Body of pancreas (tissue), 4 donors: Measurements from ENCODE around the gene EPB41L5. TPM values are rescaled to one million over a fixed set of nuclear protein-coding genes. Genes with fewer than 3 reads are reported as not detected.
"Not testable (repeated sequence)": the region's sequence is repeated elsewhere in the genome, so short reads cannot be mapped to it uniquely, and the experiment has no call there.

Source experiments
- ATAC-seq: fragments of 150-250 bp; one replicate; pipeline ENCODE4 v1.9.1; 2016
- DNase-seq, 4 donors: peaks; one replicate each; pipeline ENCODE4 v3.0.0-alpha.2; 2019
- H3K27ac ChIP-seq, 4 donors: fragments of 200-600 bp; sonication (generic); 1 replicate in 3 of 4; 2 replicates in 1 of 4; pipeline versions ENCODE4 v1.5.1 to v1.6.1; 2016 to 2019; ENCODE audit warnings: mild to moderate bottlenecking in 1 of 4, mixed read lengths in 1 of 4, moderate library complexity in 1 of 4
- H3K27me3 ChIP-seq, 2 donors: fragments of 200-600 bp; sonication (generic); one replicate each; pipeline ENCODE4 v1.6.0; 2016; ENCODE audit warnings: mild to moderate bottlenecking in 1 of 2
- H3K36me3 ChIP-seq, 2 donors: fragments of 200-600 bp; sonication (generic); replicated peaks in 1 of 2; 2 replicates each; pipeline ENCODE4 v1.5.1; 2016; ENCODE audit warnings: low read depth in 2 of 2; ENCODE audit not compliant: insufficient read depth in 1 of 2
- H3K4me1 ChIP-seq: fragments of 200-600 bp; sonication (generic); one replicate; pipeline ENCODE4 v1.6.0; 2016
- H3K4me3 ChIP-seq, 2 donors: fragments of 200-600 bp; sonication (generic); 1 replicate in 1 of 2; 2 replicates in 1 of 2; pipeline ENCODE4 v1.5.1; 2016 to 2019
- H3K9me3 ChIP-seq, 3 donors: fragments of 200-600 bp; sonication (generic); 1 replicate in 2 of 3; 2 replicates in 1 of 3; pipeline ENCODE4 v1.5.1; 2016
- POLR2A ChIP-seq, 3 donors: fragments of 450-650 bp; IDR thresholded peaks; one replicate each; pipeline ENCODE4 v1.6.1; 2016; ENCODE audit warnings: antibody characterized with exemption in 3 of 3, mild to moderate bottlenecking in 2 of 3
- WGBS, 2 donors: methylation state at CpG; one replicate each; pipeline ENCODE4 v1.1.5; 2017; 5-methylcytosine and 5-hydroxymethylcytosine counted together
- intact Hi-C: fragments of 100-400 bp; cut with DNase I; formaldehyde crosslinking; loops from one replicate; pipeline ENCODE4 v1.15.1; 2023
- total RNA-seq, 2 donors: library from RNA; depleted of rRNA; stranded (reverse); fragments of >200 nt; gene quantifications; one replicate each; pipeline ENCODE4 v1.1.0, GENCODE V29; 2016
- TF ChIP-seq, protein P1 (sequence below), 7 experiments: fragments of 450-650 bp in 4 of 7; fragments of 200-600 bp in 3 of 7; sonication (generic) in 3 of 7; IDR thresholded peaks; one replicate each; pipeline ENCODE4 v1.5.1; 2016 to 2019; ENCODE audit warnings: antibody characterized with exemption in 7 of 7

Gene EPB41L5
- total RNA-seq, 2 donors from 2014 or later, result 27.2 to 32.6 TPM

DNA sequence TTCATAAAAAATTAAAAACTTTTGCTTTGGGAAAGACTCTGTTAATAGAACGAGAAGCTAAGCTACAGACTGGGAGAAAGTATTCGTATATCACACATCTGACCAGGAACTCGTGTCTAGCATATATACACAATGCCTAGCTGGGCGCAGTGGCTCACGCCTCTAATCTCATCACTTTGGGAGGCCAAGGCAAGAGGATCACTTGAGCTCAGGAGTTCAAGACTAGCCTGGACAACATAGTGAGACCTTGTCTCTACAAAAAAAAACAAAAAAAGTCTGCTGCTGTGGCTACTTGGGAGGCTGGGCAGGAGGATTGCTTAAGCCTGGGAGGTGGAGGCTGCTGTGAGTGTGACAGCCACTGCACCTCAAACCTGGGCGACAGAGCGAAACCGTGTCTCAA, 46.6 kb downstream of the EPB41L5 start:
- DNase-seq (no peak), ATAC-seq (no peak)
- Histone ChIP-seq H3K27me3 (no peaks in the 10 kb centered on the region), H3K4me3 (no peak overlapping the region), H3K4me1 (no peaks in the 10 kb centered on the region), H3K27ac (no peak overlapping the region), H3K36me3 (no peaks in the 10 kb centered on the region), H3K9me3 (no peaks in the 10 kb centered on the region)
- intact Hi-C loops, result no loop called here
- TF ChIP-seq POLR2A (IDR thresholded peaks at IDR 0.05), result no peak
- TF ChIP-seq, protein P1, sequence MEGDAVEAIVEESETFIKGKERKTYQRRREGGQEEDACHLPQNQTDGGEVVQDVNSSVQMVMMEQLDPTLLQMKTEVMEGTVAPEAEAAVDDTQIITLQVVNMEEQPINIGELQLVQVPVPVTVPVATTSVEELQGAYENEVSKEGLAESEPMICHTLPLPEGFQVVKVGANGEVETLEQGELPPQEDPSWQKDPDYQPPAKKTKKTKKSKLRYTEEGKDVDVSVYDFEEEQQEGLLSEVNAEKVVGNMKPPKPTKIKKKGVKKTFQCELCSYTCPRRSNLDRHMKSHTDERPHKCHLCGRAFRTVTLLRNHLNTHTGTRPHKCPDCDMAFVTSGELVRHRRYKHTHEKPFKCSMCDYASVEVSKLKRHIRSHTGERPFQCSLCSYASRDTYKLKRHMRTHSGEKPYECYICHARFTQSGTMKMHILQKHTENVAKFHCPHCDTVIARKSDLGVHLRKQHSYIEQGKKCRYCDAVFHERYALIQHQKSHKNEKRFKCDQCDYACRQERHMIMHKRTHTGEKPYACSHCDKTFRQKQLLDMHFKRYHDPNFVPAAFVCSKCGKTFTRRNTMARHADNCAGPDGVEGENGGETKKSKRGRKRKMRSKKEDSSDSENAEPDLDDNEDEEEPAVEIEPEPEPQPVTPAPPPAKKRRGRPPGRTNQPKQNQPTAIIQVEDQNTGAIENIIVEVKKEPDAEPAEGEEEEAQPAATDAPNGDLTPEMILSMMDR (IDR thresholded peaks at IDR 0.05), result no peak
- 91 to 94% methylated on average over 8 of the region's 8 CpGs for WGBS, 2 donors

DNA sequence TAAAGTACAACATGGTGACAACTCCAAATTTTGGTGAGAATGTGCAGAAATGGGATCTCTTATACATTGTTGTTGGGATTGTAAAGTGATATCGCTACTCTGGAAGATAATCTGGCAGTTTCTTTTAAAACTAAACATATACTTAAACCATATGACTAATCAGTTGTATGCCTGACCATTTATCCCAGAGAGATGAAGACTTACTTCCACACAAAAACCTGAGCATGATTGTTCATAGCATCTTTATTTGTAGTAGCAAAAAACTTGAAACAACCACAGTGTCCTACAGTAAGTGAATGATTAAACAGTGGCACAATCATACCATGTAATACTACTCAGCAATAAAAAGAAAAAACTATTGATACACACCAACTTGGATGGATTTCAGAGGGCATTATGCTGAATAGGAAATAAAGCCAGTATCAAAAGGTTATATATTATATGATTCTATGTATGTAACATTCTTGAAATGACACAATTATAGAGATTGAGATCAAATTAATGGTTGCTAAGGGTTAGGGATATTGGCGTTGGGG, 47.3 kb downstream of the EPB41L5 start:
- WGBS, 2 donors, result 79 to 84% methylated on average over 2 of the region's 2 CpGs
- ATAC-seq, result no peak
- intact Hi-C loops, result no loop called here

DNA sequence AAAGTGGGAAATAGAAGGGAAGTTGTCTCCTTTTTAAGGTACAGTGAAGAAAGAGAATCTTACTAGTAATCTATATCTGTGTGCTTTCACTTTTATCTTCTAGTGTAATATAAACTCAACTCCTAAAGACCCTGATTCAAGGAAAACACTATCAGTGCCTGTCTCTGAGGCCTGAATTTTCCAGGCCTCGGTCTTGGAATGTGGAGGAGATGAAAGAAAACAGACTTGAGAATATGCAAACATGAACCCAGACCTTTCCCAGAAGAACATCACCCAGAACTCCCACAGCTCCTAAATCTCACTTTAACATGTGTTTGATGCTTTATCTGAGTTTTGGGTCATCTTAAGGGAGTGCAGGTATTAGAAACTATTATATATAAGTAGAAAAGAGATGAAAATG, 51.8 kb downstream of the EPB41L5 start:
- H3K27me3 ChIP-seq, result no peaks in the 10 kb centered on the region
- H3K36me3 ChIP-seq, result no peaks in the 10 kb centered on the region
- H3K4me1 ChIP-seq, result peaks cover 32% of the 10 kb centered on the region
- no peak overlapping the region for H3K4me3 ChIP-seq
- H3K9me3 ChIP-seq, result no peaks in the 10 kb centered on the region
- no peak for DNase-seq
- ATAC-seq, result no peak
- WGBS, 2 donors, result 34 to 45% methylated on average over 1 of the region's 1 CpG
- H3K27ac ChIP-seq, result no peak overlapping the region
- intact Hi-C loops, result no loop called here
- TF ChIP-seq, protein P1 (IDR thresholded peaks at IDR 0.05), result no peak
- no peak for TF ChIP-seq POLR2A (IDR thresholded peaks at IDR 0.05)

More for the DNA sequence above, 47.3 kb downstream of the EPB41L5 start:
- Histone ChIP-seq H3K4me3 (no peak overlapping the region), H3K36me3 (no peaks in the 10 kb centered on the region), H3K9me3 (no peaks in the 10 kb centered on the region), H3K4me1 (no peaks in the 10 kb centered on the region), H3K27me3 (no peaks in the 10 kb centered on the region), H3K27ac (no peak overlapping the region)
- TF ChIP-seq POLR2A (IDR thresholded peaks at IDR 0.05), result no peak
- TF ChIP-seq, protein P1 (IDR thresholded peaks at IDR 0.05), result no peak
- no peak for DNase-seq

DNA sequence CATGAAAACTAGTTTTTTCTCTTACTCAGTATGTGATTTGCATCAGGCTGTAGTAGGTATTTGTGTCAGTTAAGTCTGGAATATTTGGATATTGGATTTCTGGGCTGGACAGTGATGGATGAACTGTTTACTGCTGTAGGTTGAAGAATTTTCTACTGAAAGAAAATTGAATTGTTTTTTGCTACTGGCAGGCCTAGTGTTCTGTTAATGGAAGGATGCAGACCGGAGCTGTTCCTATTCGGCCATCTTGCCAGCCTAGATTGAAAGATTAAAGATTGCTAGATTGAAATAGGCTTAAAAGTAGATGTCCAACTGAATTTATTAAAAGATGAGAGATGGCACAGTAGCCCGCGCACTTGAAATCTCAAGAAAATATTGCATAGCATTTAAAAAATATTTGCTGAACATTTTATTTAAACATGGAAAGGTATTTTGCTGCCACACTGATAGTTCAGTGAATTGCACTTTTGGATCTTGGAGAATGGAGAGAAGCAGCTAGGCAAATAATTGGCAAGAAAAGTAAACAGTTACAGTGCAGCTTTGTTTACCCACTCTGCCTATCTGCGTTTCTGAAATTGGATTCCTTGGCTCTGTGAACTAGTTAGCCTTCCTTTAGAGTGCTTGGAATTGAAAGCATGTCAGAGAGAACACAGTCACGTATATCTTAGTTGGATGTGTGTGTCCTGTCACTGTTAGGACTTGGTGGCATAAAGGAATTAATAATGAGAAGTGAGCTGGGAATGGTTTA, 54.1 kb downstream of the EPB41L5 start:
- intact Hi-C loops, result no loop called here
- ATAC-seq, result peak; percentile 93
- Histone ChIP-seq H3K27me3 (no peaks in the 10 kb centered on the region), H3K9me3 (no peaks in the 10 kb centered on the region), H3K36me3 (no peaks in the 10 kb centered on the region), H3K4me1 (peaks cover 34% of the 10 kb centered on the region), H3K4me3 (no peak overlapping the region), H3K27ac (peak overlapping the region in 3 of 4 donors; percentile 31 to 40 (median 39))
- TF ChIP-seq, protein P1 (IDR thresholded peaks at IDR 0.05), result peak in 1 of 7 experiments; percentile 9
- no peak for TF ChIP-seq POLR2A (IDR thresholded peaks at IDR 0.05)
- 13 to 20% methylated on average over 6 of the region's 6 CpGs for whole genome bisulfite sequencing, 2 donors
- peak; percentile 16 to 69 (median 29) for DNase-seq

DNA sequence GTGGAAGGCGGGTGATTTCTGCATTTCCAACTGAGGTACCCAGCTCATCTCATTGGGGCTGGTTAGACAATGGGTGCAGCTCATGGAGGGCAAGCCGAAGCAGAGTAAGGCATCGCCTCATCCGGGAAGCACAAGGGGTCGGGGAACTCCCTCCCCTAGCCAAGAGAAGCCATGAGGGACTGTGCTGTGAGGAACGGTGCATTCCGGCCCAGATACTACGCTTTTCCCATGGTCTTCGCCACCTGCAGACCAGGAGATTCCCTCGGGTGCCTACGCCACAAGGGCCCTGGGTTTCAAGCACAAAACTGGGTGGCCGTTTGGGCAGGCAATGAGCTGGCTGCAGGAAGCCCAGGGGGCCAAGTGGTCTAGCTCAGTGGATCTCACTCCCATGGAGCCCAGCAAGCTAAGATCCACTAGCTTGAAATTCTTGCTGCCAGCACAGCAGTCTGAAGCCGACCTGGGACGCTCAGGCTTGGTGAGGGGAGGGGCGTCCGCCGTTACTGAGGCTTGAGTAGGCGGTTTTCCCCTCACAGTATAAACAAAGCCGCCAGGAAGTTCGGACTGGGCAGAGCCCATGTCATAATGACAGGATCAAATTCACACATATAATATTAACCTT, 55.3 kb downstream of the EPB41L5 start:
- H3K27me3 ChIP-seq, H3K4me3 ChIP-seq, intact Hi-C loops, ATAC-seq, H3K36me3 ChIP-seq, H3K9me3 ChIP-seq: not testable (repeated sequence)
- 91 to 96% methylated on average over 8 to 20 of the region's 20 CpGs for WGBS, 2 donors
- H3K27ac ChIP-seq, result peak overlapping the region in 1 of 4 donors; percentile 40
- peaks cover 34% of the 10 kb centered on the region for H3K4me1 ChIP-seq
- DNase-seq, result peak in 1 of 4 donors; percentile 13
